K562 (cell line): ENCODE data around the gene CFAP58. TPM values are rescaled to one million over a fixed set of nuclear protein-coding genes. Genes with fewer than 3 reads are reported as not detected.

Experiments
- ATAC-seq: fragments of 200-7000 bp; cut with Tn5 transposase; 3 replicates; pipeline ENCODE4 v1.9.1; 2020; ENCODE audit warnings: moderate library complexity
- BruUV-seq: library from RNA; stranded (reverse); fragments of 400-500 nt; replicated peaks from 2 replicates; lab custom pipeline; 2021; lab: Mats Ljungman, UMichigan
- CTCF ChIA-PET: fragments of 300-600 bp; formaldehyde crosslinking; extraction: SDS; loops from one replicate; lab custom pipeline; 2021; ENCODE audit warnings: low intra/inter-chr PET ratio; lab: Yijun Ruan, JAX
- POLR2A ChIA-PET: fragments of 300-600, 350-650 bp; sonication (Branson Sonifier 250); formaldehyde crosslinking; extraction: SDS; loops from one replicate; lab custom pipeline; 2021; ENCODE audit warnings: antibody characterized with exemption, inconsistent platforms; lab: Yijun Ruan, JAX
- DNase-seq, 4 experiments: peaks; one replicate each; pipeline versions ENCODE4 v3.0.0 to v3.0.0-alpha.2; 2011 to 2018; ENCODE audit warnings: low spot score in 3 of 4, mixed read lengths in 3 of 4; ENCODE audit errors: extremely low read depth in 1 of 4
- FAIRE-seq: peaks from 2 replicates; lab custom pipeline; 2011; peaks lifted over from hg19 to GRCh38; lab: Jason Lieb, UNC
- H2AFZ ChIP-seq: 2 replicates; pipeline ENCODE4 v1.6.0; 2011; ENCODE audit warnings: low read depth, low read length, control low read depth, inconsistent platforms
- H3K27ac ChIP-seq: fragments of 200-600 bp; 3 replicates; pipeline ENCODE4 v1.8.0; 2011; ENCODE audit warnings: low read depth, mild to moderate bottlenecking, control low read depth, inconsistent platforms, low read length, moderate library complexity, mixed read lengths; ENCODE audit errors: extremely low read depth
- H3K27me3 ChIP-seq, 2 experiments: fragments of 300-600 bp in 1 of 2; 2 replicates in 1 of 2; 3 replicates in 1 of 2; pipeline versions ENCODE4 v1.6.0 to v1.8.0; 2011; ENCODE audit warnings: inconsistent platforms in 2 of 2, low read length in 2 of 2, mild to moderate bottlenecking in 1 of 2, mixed read lengths in 1 of 2, moderate library complexity in 1 of 2; ENCODE audit not compliant: control insufficient read depth in 2 of 2, insufficient read depth in 2 of 2
- H3K36me3 ChIP-seq: fragments of 300-600 bp; 3 replicates; pipeline ENCODE4 v1.8.0; 2011; ENCODE audit warnings: mild to moderate bottlenecking, low read length, inconsistent platforms; ENCODE audit not compliant: control insufficient read depth, insufficient read depth
- H3K4me1 ChIP-seq, 2 experiments: fragments of 200-600 bp in 1 of 2; replicated peaks in 1 of 2; 2 replicates in 1 of 2; 3 replicates in 1 of 2; pipeline versions ENCODE4 v1.5.1 to v1.8.0; 2011; ENCODE audit warnings: inconsistent platforms in 2 of 2, low read length in 2 of 2, mild to moderate bottlenecking in 1 of 2, mixed read lengths in 1 of 2, moderate library complexity in 1 of 2; ENCODE audit not compliant: control insufficient read depth in 2 of 2, insufficient read depth in 2 of 2
- H3K4me2 ChIP-seq: 2 replicates; pipeline ENCODE4 v1.6.1; 2011; ENCODE audit warnings: low read length, control low read depth, inconsistent platforms, mixed read lengths; ENCODE audit not compliant: insufficient read depth
- H3K4me3 ChIP-seq: fragments of 200-600 bp; sonication (generic), shearing (Covaris generic); 2 replicates; pipeline ENCODE4 v1.5.1; 2016; ENCODE audit warnings: control low read depth, inconsistent platforms
- H3K79me2 ChIP-seq: fragments of 200-600 bp; 3 replicates; pipeline ENCODE4 v1.8.0; 2011; ENCODE audit warnings: low read length, inconsistent platforms; ENCODE audit not compliant: control insufficient read depth, insufficient read depth
- H3K9ac ChIP-seq, 2 experiments: 2 replicates each; pipeline versions ENCODE4 v1.6.0 to v1.6.1; 2011; ENCODE audit warnings: low read depth in 2 of 2, low read length in 2 of 2, control low read depth in 1 of 2, inconsistent platforms in 1 of 2, mild to moderate bottlenecking in 1 of 2, mixed read lengths in 1 of 2; ENCODE audit not compliant: insufficient read depth in 1 of 2
- H3K9me1 ChIP-seq: one replicate; pipeline ENCODE4 v1.6.0; 2011; ENCODE audit warnings: inconsistent platforms, mild to moderate bottlenecking, low read length, moderate library complexity; ENCODE audit not compliant: control insufficient read depth, insufficient read depth
- H3K9me3 ChIP-seq: replicated peaks from 2 replicates; pipeline ENCODE4 v1.5.1; 2011; ENCODE audit warnings: low read depth, low read length, inconsistent platforms; ENCODE audit not compliant: control insufficient read depth, insufficient read depth
- H4K20me1 ChIP-seq: replicated peaks from 2 replicates; pipeline ENCODE4 v1.6.1; 2011; ENCODE audit warnings: low read length, inconsistent platforms, mixed read lengths; ENCODE audit not compliant: control insufficient read depth, insufficient read depth
- FOXP1 ChIP-seq: sonication (generic); formaldehyde crosslinking; IDR thresholded peaks from 2 replicates; pipeline ENCODE4 v1.8.0; 2022; ENCODE audit warnings: mild to moderate bottlenecking, missing genetic modification reagents
- KDM4B ChIP-seq, 2 experiments: fragments of 450-650 bp in 1 of 2; sonication (generic) in 1 of 2; IDR thresholded peaks; 2 replicates each; pipeline ENCODE4 v1.6.1; 2016 to 2017; ENCODE audit warnings: borderline replicate concordance in 2 of 2, antibody characterized with exemption in 1 of 2, low read depth in 1 of 2, mild to moderate bottlenecking in 1 of 2
- KDM5B ChIP-seq: fragments of 200-600 bp; sonication (generic); IDR thresholded peaks from 2 replicates; pipeline ENCODE4 v1.6.1; 2012; ENCODE audit warnings: low read depth, mild to moderate bottlenecking, moderate library complexity, low read length, control low read depth, inconsistent platforms; ENCODE audit not compliant: insufficient replicate concordance
- RBM25 ChIP-seq: fragments of 200-400 bp; formaldehyde crosslinking; IDR thresholded peaks from 2 replicates; pipeline ENCODE4 v1.6.1; 2018; ENCODE audit warnings: low read length, low read depth, moderate library complexity; ENCODE audit not compliant: severe bottlenecking
- SRSF3 ChIP-seq: fragments of 200-400 bp; formaldehyde crosslinking; IDR thresholded peaks from 2 replicates; pipeline ENCODE4 v1.6.1; 2016; ENCODE audit warnings: mild to moderate bottlenecking, low read length, moderate library complexity; ENCODE audit not compliant: insufficient read depth
- ZNF324 ChIP-seq: fragments of 250-450 bp; sonication (Bioruptor Pico); IDR thresholded peaks from 2 replicates; pipeline ENCODE4 v1.4.0; 2020; ENCODE audit warnings: mild to moderate bottlenecking
- ZNF444 ChIP-seq: fragments of 250-450 bp; sonication (Bioruptor Pico); IDR thresholded peaks from 2 replicates; pipeline ENCODE4 v1.4.0; 2020; ENCODE audit warnings: mild to moderate bottlenecking, moderate library complexity
- whole genome bisulfite sequencing: fragments of 100-300 bp; shearing (Covaris generic); methylation state at CpG from one replicate; pipeline ENCODE4 v1.1.6; 2016; ENCODE audit warnings: low coverage, mixed read lengths; ENCODE audit not compliant: insufficient coverage; ENCODE audit errors: missing lambda C conversion rate; 5-methylcytosine and 5-hydroxymethylcytosine counted together
- in situ Hi-C: fragments of 300-500 bp; cut with MboI; formaldehyde crosslinking; loops from 4 replicates; pipeline ENCODE4 v1.15.0; 2018; ENCODE audit warnings: inconsistent platforms, mixed read lengths
- intact Hi-C: fragments of 100-400 bp; cut with micrococcal nuclease; formaldehyde crosslinking; loops from 2 replicates; pipeline ENCODE4 v1.14.2; 2022
- polyA plus RNA-seq, 8 experiments: library from polyadenylated mRNA; depleted of rRNA in 4 of 8; stranded (reverse) in 5 of 8; unstranded in 3 of 8; fragments of >200 nt; fragmentation: Nextera tagmentation in 2 of 8; fragmentation: Illumina TruSeq in 1 of 8; extraction: Ambion mirVana in 2 of 8; extraction: Trizol in 1 of 8; gene quantifications; 2 replicates each; pipeline versions ENCODE4 v1.2.1 to v1.2.3, GENCODE V29; 2011 to 2014; ENCODE audit warnings: inconsistent platforms in 1 of 8, missing spikeins in 1 of 8
- total RNA-seq, 7 experiments: library from RNA; depleted of rRNA in 6 of 7; stranded (reverse); fragments of >200 nt in 6 of 7; fragmentation: Illumina TruSeq in 2 of 7; extraction: Trizol in 2 of 7; gene quantifications; 2 replicates each; pipeline versions ENCODE4 v1.2.1 to v1.2.3, GENCODE V29; 2011 to 2021; ENCODE audit warnings: low replicate concordance in 1 of 7

Gene CFAP58
- total and polyA plus RNA-seq, 9 of the 15 experiments (the other 6 are each of a cell fraction or from before 2014, with no cell fraction given), result 0.08 to 2.0 (median 0.71) TPM

- no peaks in the 10 kb centered on the region for H3K9me1 ChIP-seq
- TF ChIP-seq SRSF3, result no peak
- no peak for TF ChIP-seq KDM5B
- no peak for TF ChIP-seq RBM25
- TF ChIP-seq ZNF324, result no peak
- no peak for TF ChIP-seq FOXP1 (CRISPR knock-in tag)
- TF ChIP-seq ZNF444 (CRISPR knock-in tag), result no peak
- no peak for TF ChIP-seq KDM4B (IDR thresholded peaks at IDR 0.05; ENCODE audit: borderline replicate concordance in 2 of 2, low read depth in 1 of 2)
- 0% methylated on average over 1 of the region's 1 CpG for WGBS
- peaks cover 0 to 5% of the 10 kb centered on the region in 2 experiments; a peak in 1 of 5 replicates for H3K27me3 ChIP-seq
- ChIA-PET CTCF (no interaction called here), POLR2A (no interaction called here)
- FAIRE-seq, result no peak
- no peaks in the 10 kb centered on the region for H3K79me2 ChIP-seq
- in situ Hi-C loops, result no loop called here
- no peak for DNase-seq
- no TSS peak for BruUV-seq
- H3K4me1 ChIP-seq, result 0 out of 5 replicates have a peak, but pooled peaks cover 0 to 3% of the 10 kb centered on the region in 2 experiments
- H3K36me3 ChIP-seq, result no peaks in the 10 kb centered on the region
- ATAC-seq, result no peak
- H2AFZ ChIP-seq, result no peak overlapping the region
- H3K4me3 ChIP-seq, result no peak overlapping the region
- H3K27ac ChIP-seq, result no peak overlapping the region
- no peaks in the 10 kb centered on the region for H4K20me1 ChIP-seq
- no peak overlapping the region for H3K9ac ChIP-seq
- intact Hi-C loops, result no loop called here
- H3K9me3 ChIP-seq, result no peaks in the 10 kb centered on the region
- no peak overlapping the region for H3K4me2 ChIP-seq
Measured at GRCh38 chr10:104391969-104392296, 38.3 kb downstream of the CFAP58 start.
